Germinal center (tissue), 1 donor: ENCODE measurements around the gene SYNE2.
A peak's percentile ranks its signal among the peaks of the same experiment; 100 is the strongest.
"Not testable (repeated sequence)": the region's sequence is repeated elsewhere in the genome, so short reads cannot be mapped to it uniquely, and the experiment has no call there.

Experiments used
- DNase-seq: peaks from one replicate; pipeline ENCODE4 v3.0.0; 2012; ENCODE audit warnings: mixed read lengths, low spot score

The SYNE2 gene

GRCh38 chr14:63852817-63853731 is at the start of gene SYNE2:
TSS of gene SYNE2 (plus strand) at chr14:63853004. CDS start at chr14:63909149, 56,145 bp downstream.
- peak; percentile 90 for DNase-seq

DNA sequence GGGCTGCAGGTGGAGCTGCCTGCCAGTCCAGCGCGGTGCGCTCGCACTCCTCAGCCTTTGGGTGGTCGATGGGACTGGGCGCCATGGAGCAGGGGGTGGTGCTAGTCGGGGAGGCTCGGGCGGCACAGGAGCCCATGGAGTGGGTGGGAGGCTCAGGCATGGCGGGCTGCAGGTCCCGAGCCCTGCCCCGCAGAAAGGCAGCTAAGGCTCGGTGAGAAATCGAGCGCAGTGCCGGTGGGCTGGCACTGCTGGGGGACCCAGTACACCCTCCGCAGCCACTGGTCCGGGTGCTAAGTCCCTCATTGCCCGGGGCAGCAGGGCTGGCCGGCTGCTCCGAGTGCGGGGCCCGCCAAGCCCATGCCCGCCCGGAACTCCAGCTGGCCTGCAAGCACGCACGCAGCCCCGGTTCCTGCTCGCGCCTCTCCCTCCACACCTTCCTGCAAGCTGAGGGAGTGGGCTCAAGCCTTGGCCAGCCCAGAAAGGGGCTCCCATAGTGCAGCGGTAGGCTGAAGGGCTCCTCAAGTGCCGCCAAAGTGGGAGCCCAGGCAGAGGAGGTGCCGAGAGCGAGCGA is 49.5 kb upstream of the SYNE2 start:
- DNase-seq: not testable (repeated sequence)

DNA sequence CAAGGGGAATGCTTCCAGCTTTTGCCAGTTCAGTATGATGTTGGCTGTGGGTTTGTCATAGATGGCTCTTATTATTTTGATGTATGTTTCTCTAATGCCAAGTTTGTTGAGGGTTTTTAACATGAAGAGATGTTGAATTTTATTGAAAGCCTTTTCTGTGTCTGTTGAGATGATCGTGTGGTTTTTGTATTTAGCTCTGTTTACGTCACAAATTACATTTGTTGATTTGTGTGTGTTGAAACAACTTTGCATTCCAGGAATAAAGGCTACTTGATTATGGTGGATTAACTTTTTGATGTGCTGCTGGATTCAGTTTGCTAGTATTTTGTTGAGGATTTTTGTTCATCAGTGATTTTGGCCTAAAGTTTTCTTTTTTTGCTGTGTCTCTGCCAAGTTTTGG is 46.7 kb upstream of the SYNE2 start:
- not testable (repeated sequence) for DNase-seq

DNA sequence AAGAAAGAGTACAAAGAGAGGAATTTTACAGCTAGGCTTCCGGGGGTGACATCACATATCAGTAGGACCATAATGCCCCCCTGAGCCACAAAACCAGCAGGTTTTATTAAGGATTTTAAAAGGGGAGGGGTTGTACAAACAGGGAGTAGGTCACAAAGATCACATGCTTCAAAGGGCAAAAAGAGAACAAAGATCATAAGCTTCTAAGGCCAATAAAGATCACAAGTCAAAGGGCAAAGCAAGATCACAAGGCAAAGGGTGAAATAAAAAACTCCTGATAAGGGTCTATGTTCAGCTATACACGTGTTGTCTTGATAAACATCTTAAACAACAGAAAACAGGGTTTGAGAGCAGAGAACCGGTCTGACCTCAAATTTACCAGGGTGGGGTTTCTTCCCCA is 41.1 kb upstream of the SYNE2 start:
- DNase-seq: not testable (repeated sequence)

- no peak for DNase-seq
Measured at GRCh38 chr14:63833728-63834127, 19.1 kb upstream of the SYNE2 start.

- peak; percentile 46 for DNase-seq
Measured at GRCh38 chr14:63840981-63841380, 11.8 kb upstream of the SYNE2 start.

GRCh38 chr14:63843796-63844195 is 9.0 kb upstream of the SYNE2 start:
- no peak for DNase-seq

- DNase-seq: no peak
Measured at GRCh38 chr14:63848890-63849289, 3.9 kb upstream of the SYNE2 start.

DNA sequence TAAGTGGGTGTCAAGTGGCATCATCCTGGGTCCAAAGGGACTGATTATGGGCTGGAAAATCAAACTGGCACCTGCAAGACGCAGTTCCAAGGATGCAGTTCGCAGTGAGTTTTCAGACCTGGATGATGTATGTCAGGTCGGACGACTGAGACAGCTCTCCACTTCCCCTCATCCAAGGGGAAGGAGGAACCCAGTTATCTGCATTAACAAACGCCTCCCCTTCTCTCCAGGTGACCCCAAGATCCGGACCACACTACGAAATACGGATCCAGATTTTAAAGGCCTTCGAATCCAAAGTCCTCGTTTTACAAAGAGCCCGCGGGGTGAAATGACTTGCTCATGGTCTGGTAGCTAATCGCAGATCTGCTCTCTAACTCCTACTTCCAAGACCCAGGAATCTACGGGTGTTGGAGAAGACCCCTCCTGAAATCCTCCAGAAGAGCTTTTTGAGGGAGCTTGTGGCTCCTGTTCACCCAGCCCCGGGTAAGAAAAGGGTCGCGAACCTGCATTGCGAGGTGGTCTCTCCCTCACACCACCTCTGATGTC is 460 bp upstream of the SYNE2 start:
- peak; percentile 33 for DNase-seq

DNA sequence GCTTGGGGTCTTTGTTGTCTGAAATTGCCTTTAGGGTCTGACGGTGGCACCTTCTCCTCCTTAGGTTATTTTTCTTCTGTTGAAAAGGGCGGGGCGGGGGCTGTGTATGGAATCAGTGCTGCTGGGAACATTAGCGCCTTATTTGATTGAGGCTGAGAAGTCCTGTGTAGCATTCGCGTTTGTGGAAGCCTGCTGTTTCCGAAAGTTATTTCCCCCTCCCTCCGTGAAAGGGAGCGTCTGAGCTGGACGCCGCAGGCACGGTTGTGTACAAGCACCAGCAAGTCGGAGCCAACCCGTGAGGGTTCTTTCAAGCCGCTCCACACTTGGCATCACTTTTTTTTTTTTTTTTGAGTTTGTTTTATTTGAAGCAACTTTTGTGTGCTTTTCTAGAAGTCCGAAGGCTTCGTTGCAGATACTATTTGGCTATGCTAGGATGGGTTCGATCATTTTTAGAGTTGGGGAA is 1.1 kb downstream of the SYNE2 start:
- DNase-seq: peak; percentile 50

DNA sequence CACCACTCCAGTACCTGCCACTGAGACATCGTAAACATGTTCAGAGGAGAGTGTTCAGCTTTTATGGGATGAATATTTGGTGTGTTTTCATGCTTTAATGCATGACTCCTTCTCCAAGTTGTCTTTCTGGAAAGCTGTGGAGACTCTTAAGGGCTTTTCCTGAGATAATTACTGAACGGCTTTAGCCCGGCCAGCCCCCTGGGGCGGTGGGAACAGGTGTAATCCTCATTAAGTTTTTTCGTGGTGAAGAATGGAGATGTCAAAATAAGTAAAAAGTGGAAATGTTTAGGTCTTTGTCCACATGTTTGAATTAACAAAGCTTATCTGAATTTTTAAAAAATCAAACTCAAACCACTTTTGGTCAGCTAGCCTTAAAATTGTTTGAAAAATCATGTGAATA is 1.5 kb downstream of the SYNE2 start:
- no peak for DNase-seq

DNA sequence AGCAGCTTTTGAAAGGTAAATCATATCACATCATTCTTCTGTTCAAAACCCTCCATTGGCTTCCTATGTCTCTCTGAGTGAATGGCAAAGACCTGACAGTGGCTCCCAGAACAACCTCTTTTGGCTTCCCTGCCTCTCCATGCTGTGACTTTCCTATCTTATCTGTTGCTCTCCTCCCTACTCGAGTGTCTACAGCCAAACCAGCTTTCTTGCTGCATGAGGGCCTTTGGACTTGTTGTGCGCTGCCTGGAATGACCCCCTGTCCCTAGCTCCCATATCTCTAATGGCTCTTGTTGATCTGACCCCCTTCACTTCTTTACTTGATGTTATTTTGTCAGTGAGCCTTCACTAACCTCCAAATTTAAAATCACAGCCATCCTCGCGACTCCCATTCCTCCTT is 2.5 kb downstream of the SYNE2 start:
- DNase-seq: no peak

DNA sequence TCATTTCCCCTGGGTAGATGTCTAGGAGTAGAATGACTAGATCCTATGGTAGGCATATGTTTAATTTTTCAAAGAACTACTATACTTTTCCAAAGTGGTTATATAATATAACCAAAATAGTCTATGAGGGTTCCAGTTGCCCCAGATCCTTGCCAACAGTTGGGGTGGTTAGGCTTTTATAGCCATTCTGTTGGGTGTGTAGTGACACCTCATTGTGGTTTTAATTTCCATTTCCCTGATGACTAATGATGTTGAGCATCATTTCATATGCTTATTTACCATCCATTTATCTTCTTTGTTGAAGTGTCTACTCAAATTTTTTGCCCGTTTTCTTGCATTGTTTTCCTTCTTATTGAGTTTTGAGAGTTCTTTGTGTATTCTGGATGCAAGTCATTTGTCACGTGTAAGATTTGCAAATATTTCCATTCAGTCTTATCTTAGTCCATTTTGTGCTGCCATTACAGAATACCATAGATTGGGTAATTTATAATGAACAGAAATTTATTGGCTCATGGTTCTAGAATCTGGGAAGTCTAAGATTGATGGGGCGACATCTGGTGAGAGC is 4.7 kb downstream of the SYNE2 start:
- DNase-seq: no peak

DNA sequence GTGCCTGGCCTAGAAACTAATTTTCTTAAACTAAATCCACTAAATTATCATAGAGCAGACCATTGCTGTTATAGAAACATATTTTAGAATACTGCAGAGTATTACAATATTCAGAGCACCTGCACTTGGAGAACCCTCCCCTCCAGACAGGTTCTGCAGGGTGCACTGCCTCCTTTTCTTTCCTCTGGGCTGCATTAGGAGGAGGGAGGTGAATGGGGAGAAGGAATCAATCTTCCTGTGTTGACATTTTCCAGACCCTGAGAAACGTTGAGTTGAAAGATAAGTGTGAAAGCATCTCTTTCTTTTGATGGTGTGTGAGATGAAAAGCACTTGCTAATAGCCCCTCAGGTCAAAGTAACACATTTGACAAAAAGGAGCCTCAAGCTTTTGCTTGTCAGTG is 7.3 kb downstream of the SYNE2 start:
- no peak for DNase-seq

GRCh38 chr14:63862163-63862562 is 9.4 kb downstream of the SYNE2 start:
- no peak for DNase-seq

DNA sequence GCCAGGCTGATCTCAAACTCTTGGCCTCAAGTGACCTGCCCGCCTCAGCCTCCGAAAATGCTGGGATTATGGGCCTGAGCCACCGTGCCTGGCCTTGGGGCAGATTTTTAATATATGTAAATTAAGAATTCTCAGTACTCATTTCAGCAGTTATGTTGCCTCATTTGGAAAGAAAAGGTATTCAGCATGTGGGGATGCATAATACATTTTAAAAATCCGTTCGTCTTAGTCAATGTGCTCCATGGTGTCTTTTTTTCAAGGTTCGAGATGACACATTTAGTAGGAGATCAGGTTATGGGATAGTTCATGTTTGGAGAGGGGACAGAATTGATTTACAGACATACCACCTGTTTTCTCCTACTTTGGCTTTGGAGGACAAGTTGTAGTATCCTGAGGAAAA is 10.2 kb downstream of the SYNE2 start:
- no peak for DNase-seq

DNA sequence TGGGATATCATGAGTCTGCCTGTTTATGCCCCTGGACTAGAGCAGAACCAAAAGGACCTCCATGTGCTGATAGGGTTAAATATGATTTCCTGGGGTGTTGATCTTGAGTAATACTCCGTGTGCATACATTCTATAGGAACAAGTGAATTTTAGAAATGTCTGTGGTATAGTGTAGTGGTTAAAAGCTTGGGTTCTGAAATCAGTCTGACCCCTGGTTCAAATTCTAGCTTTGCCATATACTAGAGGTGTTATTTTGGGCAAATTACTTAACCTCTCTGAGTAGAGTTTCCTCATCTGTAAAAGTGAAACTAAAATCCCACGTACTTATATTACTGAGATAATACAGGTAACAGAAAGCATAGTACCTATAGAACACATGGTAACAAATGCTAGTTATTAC is 12.0 kb downstream of the SYNE2 start:
- not testable (repeated sequence) for DNase-seq

DNA sequence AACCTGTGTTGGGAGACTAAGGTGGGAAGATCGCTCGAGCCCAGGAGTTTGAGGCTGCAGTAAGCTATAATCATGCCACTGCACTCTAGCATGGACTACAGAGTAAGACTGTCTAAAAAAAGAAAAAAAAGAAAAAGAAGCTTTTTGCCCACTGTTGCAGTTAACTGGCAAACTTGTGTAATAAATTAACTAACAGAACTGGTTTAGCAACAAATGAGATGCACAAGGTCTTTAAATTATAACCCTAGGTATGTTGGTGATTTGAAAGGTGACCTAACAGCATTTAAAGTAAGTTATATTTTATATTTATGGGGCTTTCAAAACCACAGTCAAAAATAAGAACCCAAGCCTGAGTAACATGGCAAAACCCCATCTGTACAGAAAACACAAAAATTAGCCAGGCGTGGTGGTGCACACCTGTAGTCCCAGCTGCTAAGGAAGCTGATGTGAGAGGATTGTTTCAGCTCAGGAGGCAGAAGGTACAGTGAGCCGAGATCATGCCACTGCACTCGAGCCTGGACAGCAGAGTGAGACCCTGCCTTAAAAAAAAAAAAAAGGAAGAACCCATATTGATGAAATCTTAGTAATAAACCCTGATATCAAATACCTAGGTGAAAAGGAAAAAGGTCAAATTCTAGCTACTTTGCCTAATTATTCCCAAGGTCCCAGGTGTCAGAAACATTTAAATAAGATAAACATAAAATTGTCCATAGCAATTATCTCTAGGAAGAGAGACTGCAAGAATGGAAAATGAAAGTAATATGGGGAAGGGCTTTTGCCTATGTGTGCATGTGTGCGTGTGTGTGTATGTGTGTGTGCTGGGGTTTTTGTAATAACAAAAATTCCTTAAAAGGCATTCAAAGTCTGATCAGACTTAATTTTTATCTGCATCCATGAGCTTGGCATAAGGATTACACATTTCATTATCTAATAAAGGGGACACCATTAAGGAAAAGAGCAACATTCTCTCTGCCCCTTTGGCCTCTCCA is 15.4 kb downstream of the SYNE2 start:
- peak; percentile 27 for DNase-seq

DNA sequence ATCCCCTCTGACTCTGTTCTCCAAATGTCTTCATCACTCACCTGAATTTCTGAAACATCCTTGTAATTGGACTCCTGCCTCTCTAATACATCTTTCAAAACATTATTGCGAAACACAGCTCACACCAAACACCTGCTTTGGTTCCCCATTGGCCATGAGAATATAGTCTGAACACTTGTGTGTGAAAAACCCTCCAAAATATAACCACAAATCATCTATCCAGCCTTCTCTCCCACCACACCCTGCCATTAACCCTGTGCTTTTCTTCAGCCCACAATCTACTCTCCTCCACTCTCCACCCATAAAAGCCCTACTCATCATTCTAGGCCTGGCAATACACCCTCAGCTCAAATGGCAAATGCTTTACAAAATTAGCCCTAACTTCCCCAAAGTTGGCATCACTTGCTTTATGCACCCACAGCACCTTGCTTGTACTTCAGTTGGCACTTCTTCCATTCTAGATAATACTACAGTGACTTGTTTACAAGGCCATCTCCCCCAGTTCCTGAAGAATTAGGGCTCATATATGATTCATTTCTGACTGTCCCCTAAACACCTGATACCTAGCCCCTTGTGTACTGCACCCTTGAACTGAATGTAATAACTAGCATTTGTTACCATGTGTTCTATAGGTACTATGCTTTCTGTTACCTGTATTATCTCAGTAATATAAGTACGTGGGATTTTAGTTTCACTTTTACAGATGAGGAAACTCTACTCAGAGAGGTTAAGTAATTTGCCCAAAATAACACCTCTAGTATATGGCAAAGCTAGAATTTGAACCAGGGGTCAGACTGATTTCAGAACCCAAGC is 17.3 kb downstream of the SYNE2 start:
- DNase-seq: not testable (repeated sequence)

DNA sequence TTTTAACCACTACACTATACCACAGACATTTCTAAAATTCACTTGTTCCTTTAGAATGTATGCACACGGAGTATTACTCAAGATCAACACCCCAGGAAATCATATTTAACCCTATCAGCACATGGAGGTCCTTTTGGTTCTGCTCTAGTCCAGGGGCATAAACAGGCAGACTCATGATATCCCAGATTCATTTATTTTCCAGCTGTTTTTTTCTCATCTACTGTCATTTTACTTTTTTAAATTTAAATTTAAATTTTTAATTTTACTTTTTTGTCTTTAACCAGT is 17.9 kb downstream of the SYNE2 start:
- not testable (repeated sequence) for DNase-seq

DNA sequence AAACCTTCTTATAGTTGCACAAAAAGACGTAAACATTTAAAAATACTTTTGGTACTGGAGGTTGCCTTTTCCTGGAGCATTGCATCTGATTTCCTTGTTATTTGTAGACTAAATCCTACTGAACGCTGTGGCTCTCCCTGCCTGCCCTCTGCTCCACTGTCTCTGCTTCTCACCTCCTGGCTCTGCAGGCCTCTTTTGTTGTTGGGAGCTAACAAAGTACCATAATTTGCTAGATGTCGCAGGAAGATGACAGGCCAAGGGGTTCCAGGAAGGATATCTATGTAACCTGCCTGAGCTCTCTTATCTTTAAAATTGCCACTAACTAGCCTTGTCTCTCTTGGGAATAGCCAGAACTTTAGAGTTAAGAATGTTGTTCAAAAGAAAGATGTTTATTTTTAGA is 21.4 kb downstream of the SYNE2 start:
- no peak for DNase-seq
